ENCODE data around the gene ATP11A.

GRCh38 chr13:112835344-112835743, 145.5 kb downstream of the ATP11A start:
- TF ChIP-seq CTCF (IDR thresholded peaks at IDR 0.05) (no peak), POLR2A (IDR thresholded peaks at IDR 0.05) (no peak)
